ENCODE data around the gene CHCHD10. TPM values are rescaled to one million over a fixed set of nuclear protein-coding genes. Genes with fewer than 3 reads are reported as not detected.

Gene CHCHD10
- total RNA-seq, 1 experiment from 2014 or later = 76.0 TPM

DNA sequence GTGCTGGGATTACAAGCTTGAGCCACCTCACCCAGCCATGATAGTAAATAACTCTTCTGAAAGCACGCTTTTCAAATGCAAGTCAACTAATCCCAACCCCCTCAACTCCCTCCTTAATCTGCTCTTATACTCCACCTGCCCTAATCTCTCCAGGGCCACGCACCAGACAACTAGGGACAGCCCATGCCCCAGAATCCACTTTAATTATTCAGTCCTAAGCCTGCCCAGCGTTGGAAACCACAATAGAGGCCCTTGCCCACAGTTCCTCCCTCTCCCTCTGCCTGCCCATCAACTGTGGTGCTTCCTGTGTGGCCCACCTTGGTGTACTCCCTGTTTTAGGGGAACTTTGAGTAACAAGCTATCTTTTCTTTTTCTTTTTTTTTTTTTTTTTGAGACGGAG lies 10.9 kb downstream of the CHCHD10 start:
- no peak for DNase-seq (ENCODE audit: low read depth, low spot score)
- in situ Hi-C loops (cut with HindIII; ENCODE audit: low pct_unique_long_range_greater_than_20kb, low sequenced_read_pairs) = no loop called here

DNA sequence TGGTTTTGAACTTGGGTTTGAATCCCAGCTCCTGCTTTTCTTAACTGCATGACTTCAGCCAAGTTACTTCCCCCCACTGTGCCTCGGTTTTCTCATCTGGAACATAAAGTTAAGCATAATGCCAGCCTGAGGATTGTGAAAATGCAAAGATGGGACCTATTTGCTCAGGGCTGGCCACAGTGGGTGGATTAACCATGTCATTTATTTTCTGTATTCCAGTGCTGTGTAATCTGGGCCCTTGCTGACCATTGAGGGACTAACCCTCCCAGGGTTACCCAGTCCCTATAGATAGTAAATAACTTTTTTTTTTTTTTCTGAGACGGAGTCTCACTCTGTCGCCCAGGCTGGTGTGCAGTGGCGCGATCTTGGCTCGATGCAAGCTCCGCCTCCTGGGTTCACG lies 12.1 kb downstream of the CHCHD10 start:
- in situ Hi-C loops (cut with HindIII; ENCODE audit: low pct_unique_long_range_greater_than_20kb, low sequenced_read_pairs) = no loop called here
- DNase-seq (ENCODE audit: low read depth, low spot score) = no peak

- no peak for DNase-seq (ENCODE audit: low read depth, low spot score)
- in situ Hi-C loops (cut with HindIII; ENCODE audit: low pct_unique_long_range_greater_than_20kb, low sequenced_read_pairs) = no loop called here
These were observed 12.7 kb downstream of the CHCHD10 start for GRCh38 chr22:23754980-23755636.

- in situ Hi-C loops (cut with HindIII; ENCODE audit: low pct_unique_long_range_greater_than_20kb, low sequenced_read_pairs) = no loop called here
- no peak for DNase-seq (ENCODE audit: low read depth, low spot score)
These were observed 13.4 kb downstream of the CHCHD10 start, which contains the start of gene VPREB3 for GRCh38 chr22:23754220-23754919. TSS of gene VPREB3 (minus strand) at chr22:23754425. CDS start at chr22:23754363, 62 bp downstream.

DNA sequence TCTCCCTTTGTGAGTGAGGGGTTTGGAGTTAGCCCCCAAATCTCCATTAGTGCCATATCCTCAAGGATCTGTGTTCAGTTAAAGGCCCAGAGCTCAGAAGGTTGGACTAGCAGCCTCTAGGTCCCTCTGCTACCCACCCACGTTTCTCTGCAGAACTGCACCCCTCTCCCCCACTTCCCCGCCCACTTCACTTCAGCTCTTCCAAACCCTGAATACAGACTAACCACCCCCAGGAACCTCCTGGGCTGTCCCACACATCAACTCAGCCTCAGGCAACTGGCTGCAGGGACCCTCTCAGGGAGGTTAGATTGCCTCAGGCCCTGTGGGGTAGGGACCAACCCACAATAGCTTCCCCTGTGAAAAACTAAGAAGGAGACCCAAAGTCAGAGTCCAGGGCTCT lies 14.4 kb downstream of the CHCHD10 start:
- in situ Hi-C loops (cut with HindIII; ENCODE audit: low pct_unique_long_range_greater_than_20kb, low sequenced_read_pairs) = no loop called here
- no peak for DNase-seq (ENCODE audit: low read depth, low spot score)

DNA sequence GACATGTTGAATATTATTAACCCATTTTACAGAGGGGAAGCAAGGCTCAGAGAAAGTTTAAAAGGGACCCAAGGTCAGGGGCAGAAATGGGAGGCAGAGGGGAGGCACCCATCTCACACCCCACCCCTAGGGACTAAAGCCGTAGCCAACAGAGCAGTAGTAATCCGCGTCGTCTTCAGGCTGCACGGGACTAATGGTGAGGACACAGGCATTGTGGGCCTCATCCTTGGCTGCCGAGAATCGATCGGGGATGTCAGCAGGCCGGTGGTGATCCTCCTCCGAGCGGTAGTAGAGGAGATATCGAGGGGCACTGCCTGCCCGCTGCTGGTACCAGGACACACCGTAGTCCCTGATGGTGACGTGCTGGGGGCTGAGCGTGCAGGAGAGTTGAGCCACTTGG lies 15.0 kb downstream of the CHCHD10 start:
- in situ Hi-C loops (cut with HindIII; ENCODE audit: low pct_unique_long_range_greater_than_20kb, low sequenced_read_pairs) = no loop called here
- no peak for DNase-seq (ENCODE audit: low read depth, low spot score)

DNA sequence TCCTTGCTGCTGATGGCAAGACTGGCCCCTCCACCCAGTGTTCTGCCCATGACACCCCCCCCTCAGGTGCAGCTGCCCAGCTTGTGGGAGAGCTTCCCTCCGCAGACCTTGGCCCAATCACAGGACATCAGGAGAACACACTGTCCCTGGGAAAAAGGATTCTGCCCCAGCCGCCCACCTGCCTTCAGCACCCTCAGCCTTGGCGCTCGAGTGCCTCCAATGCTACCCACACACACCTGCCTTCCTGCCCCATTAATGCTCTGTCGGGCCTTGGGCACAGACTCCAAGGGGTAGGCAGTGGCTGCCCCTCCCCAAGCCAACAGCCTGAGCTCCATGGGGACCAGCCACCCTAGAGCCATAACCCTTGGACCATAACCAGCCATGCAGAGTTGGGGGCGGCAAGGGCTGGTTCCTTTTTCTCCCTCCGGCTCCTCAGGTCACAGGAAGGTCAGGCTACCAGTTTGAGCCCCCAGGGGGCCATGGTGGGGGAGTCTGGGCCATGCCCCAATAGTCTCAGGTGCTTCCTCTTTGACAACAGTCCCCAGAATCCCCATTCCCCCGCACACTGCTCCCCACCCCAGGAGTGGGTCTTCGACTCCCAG lies 15.6 kb downstream of the CHCHD10 start:
- no peak for DNase-seq (ENCODE audit: low read depth, low spot score)
- in situ Hi-C loops (cut with HindIII; ENCODE audit: low pct_unique_long_range_greater_than_20kb, low sequenced_read_pairs) = no loop called here

DNA sequence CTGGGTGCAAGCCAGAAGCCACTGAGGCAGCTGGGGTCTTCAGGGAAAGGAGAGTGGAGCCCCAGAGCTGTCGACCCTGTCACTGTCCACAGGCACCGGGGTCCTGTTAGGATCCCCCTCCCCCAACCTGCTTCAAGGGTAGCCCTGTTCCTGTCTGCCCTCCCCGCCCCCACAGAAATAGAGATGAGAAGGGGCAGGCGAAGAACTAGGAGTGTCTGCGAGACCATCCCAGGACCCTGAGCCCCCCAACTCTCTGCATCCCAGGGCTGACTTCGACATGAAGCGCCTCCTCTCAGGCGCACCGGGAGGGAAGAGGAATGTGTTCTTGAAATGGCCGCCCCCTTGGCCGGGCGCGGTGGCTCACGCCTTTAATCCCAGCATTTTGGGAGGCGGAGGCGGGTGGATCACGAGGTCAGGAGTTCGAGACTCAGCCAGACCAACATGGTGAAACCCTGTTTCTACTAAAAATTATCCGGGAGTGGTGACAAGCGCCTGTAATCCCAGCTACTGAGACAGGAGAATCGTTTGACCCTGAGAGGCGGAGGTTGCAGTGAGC lies 16.3 kb downstream of the CHCHD10 start:
- in situ Hi-C loops (cut with HindIII; ENCODE audit: low pct_unique_long_range_greater_than_20kb, low sequenced_read_pairs) = no loop called here
- DNase-seq (ENCODE audit: low read depth, low spot score) = peak; percentile 47

DNA sequence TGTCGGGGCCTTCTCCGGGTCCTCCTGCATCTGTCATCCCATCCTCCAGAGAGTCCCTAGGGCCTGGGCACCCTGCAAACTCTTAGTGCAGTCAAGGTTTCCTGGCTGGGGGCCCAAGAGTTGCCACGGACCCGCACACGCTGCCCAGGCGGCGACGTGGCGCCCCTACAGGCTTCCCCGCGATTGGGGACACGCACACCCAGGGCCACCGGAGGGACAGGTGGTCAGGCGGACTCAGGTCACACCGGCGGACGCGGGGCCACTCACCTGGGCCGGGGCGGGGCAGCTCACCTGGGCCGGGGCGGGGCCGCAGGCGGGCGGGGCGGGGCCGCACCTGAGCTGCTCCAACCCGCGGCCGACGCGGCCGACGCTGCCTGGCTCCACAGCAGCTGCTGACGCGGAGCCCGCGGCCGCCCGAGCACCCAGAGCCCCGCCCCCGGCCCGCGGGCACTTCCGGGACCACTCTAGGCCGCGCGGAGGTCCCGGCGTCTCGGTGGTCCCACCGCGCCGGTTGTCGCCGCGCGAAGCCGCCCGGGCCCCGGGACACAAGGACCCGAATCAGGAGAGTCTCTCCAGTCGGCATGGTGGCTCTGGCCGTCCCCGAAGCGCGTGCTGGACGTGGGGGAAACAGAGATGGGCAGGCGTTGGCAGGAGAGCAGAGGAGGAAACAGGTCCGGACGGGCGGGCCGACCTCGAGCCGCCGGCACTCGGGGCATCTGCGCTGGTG lies 16.9 kb downstream of the CHCHD10 start, which contains the start of gene ZNF70:
Gene ZNF70 (minus strand): TSS at position 399 of the 727 bp plus-strand sequence. CDS start 5,972 bp downstream, outside the sequence.
- peak; percentile 78 for DNase-seq (ENCODE audit: low read depth, low spot score)
- in situ Hi-C loops (cut with HindIII; ENCODE audit: low pct_unique_long_range_greater_than_20kb, low sequenced_read_pairs) = no loop called here

- DNase-seq (ENCODE audit: low read depth, low spot score) = no peak
- in situ Hi-C loops (cut with HindIII; ENCODE audit: low pct_unique_long_range_greater_than_20kb, low sequenced_read_pairs) = no loop called here
These were observed 17.4 kb downstream of the CHCHD10 start for GRCh38 chr22:23750367-23750713.

GRCh38 chr22:23749841-23750301 lies 17.9 kb downstream of the CHCHD10 start:
- no peak for DNase-seq (ENCODE audit: low read depth, low spot score)
- in situ Hi-C loops (cut with HindIII; ENCODE audit: low pct_unique_long_range_greater_than_20kb, low sequenced_read_pairs) = no loop called here

GRCh38 chr22:23745791-23746190 lies 22.0 kb downstream of the CHCHD10 start:
- DNase-seq (ENCODE audit: low read depth, low spot score) = no peak
- in situ Hi-C loops (cut with HindIII; ENCODE audit: low pct_unique_long_range_greater_than_20kb, low sequenced_read_pairs) = no loop called here

GRCh38 chr22:23744485-23744884 lies 23.3 kb downstream of the CHCHD10 start:
- in situ Hi-C loops (cut with HindIII; ENCODE audit: low pct_unique_long_range_greater_than_20kb, low sequenced_read_pairs) = no loop called here
- DNase-seq (ENCODE audit: low read depth, low spot score) = no peak

DNA sequence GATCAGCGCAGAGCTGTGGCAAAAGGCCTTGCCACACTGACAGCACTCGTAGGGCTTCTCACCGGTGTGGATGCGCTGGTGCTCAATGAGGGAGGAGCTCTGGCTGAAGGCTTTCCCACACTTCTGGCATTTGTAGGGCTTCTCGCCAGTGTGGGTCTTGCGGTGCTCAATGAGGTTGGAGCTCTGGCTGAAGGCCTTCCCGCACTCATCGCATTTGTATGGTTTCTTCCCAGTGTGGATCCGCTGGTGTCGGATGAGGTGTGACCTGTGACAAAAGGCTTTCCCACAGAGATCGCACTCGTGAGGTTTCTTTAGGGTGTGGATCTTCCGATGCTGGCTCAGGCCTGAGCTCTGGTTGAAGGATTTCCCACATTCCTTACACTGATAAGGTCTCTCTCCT lies 23.8 kb downstream of the CHCHD10 start:
- in situ Hi-C loops (cut with HindIII; ENCODE audit: low pct_unique_long_range_greater_than_20kb, low sequenced_read_pairs) = no loop called here
- DNase-seq (ENCODE audit: low read depth, low spot score) = no peak

GRCh38 chr22:23743303-23743705 lies 24.5 kb downstream of the CHCHD10 start:
- DNase-seq (ENCODE audit: low read depth, low spot score) = no peak
- in situ Hi-C loops (cut with HindIII; ENCODE audit: low pct_unique_long_range_greater_than_20kb, low sequenced_read_pairs) = no loop called here

DNA sequence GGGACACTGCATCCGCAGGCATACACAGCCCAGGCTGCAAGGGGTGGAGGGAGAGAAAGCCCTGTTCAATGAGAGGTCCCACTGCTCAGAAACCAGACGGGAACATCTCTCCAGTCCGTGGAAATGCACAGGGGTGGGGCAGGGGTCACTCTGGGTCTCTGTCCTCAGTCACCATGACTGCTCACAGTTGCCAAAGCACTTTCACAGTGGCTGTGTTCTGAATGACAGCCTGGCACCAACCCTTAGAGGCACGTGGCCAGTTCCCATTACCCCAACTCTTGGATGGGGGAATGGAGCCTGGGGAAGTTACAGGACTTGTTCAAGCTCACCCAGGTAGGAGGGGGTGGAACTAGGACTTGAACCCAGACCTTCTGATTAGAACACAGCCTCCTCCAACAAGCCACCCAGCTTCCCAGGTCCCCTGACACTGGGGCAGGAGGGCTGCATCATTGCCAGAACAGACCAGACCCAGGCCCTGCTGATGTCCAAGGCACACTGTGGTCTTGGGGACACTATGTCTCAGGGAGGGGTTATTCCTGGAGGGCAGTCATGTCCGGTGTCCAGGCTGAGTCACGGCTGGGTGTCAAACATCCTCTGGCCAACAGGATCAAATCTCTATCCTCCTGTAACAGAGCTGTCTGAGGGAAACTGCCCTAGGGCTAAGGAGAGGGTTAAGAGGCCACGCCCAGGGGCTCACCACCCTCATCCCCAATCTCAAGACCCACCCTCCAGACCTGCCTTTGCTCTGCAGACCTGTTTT lies 25.1 kb downstream of the CHCHD10 start:
- DNase-seq (ENCODE audit: low read depth, low spot score) = no peak
- in situ Hi-C loops (cut with HindIII; ENCODE audit: low pct_unique_long_range_greater_than_20kb, low sequenced_read_pairs) = no loop called here

DNA sequence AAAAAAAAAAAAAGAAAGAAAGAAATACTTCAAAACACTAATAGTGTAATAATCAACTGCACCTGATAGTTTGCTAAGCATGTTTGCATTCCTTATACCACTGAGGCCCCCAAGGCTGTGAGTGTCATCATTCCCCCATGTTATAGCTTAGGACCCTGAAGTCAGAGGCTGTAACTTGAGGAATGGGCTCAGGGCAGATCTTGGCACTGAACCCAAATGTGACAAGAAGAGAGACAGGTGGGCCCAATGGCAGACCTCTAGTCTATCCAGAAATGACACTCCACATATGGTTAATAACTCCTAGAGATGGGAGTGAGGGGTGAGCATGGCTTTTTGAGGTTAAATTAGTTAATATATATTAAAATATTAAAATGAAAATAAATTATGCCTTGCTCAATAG lies 30.1 kb downstream of the CHCHD10 start:
- in situ Hi-C loops (cut with HindIII; ENCODE audit: low pct_unique_long_range_greater_than_20kb, low sequenced_read_pairs) = no loop called here
- no peak for DNase-seq (ENCODE audit: low read depth, low spot score)

Data from SK-MEL-5 (cell line).